IMR-90 (cell line): Measurements from ENCODE around the gene LINC00237. TPM values are rescaled to one million over a fixed set of nuclear protein-coding genes. Genes with fewer than 3 reads are reported as not detected.

Source experiments
- ATAC-seq: fragments of 200-7000 bp; cut with Tn5 transposase; 2 replicates; pipeline ENCODE4 v1.9.1; 2020; ENCODE audit warnings: low read depth, mild to moderate bottlenecking, moderate library complexity
- BruUV-seq: library from RNA; stranded (reverse); fragments of 400-500 nt; replicated peaks from 2 replicates; lab custom pipeline; 2021; lab: Mats Ljungman, UMichigan
- CTCF ChIA-PET: fragments of 300-600 bp; formaldehyde crosslinking; extraction: SDS; loops from one replicate; lab custom pipeline; 2021; ENCODE audit warnings: antibody characterized with exemption; lab: Yijun Ruan, JAX
- POLR2A ChIA-PET: fragments of 300-600 bp; sonication (Branson Sonifier 250); formaldehyde crosslinking; loops from one replicate; lab custom pipeline; 2022; ENCODE audit warnings: antibody characterized with exemption; ENCODE audit not compliant: unreplicated experiment; lab: Charles Lee
- DNase-seq: peaks from one replicate; pipeline ENCODE4 v3.0.0; 2013
- H2AFZ ChIP-seq: replicated peaks from 2 replicates; pipeline ENCODE3; 2013; ENCODE audit warnings: low read length, mild to moderate bottlenecking; ENCODE audit not compliant: poor library complexity
- H2AK5ac ChIP-seq: 2 replicates; pipeline ENCODE4 v1.6.1; 2013; ENCODE audit warnings: low read depth, low read length, inconsistent platforms
- H2AK9ac ChIP-seq: replicated peaks from 2 replicates; pipeline ENCODE3; 2013; ENCODE audit warnings: mild to moderate bottlenecking, low read depth, low read length, moderate library complexity; ENCODE audit not compliant: poor library complexity
- H2BK120ac ChIP-seq: 2 replicates; pipeline ENCODE4 v1.6.1; 2013; ENCODE audit warnings: low read depth, low read length, inconsistent platforms
- H2BK15ac ChIP-seq: 3 replicates; pipeline ENCODE4 v1.6.1; 2013; ENCODE audit warnings: low read depth, low read length, inconsistent platforms
- H2BK20ac ChIP-seq: 2 replicates; pipeline ENCODE4 v1.6.1; 2013; ENCODE audit warnings: low read depth, mild to moderate bottlenecking, inconsistent platforms, low read length, moderate library complexity
- H2BK5ac ChIP-seq: 2 replicates; pipeline ENCODE4 v1.6.1; 2013; ENCODE audit warnings: mild to moderate bottlenecking, low read depth, low read length, inconsistent platforms; ENCODE audit not compliant: poor library complexity, severe bottlenecking
- H3K14ac ChIP-seq: replicated peaks from 2 replicates; pipeline ENCODE4 v1.6.1; 2013; ENCODE audit warnings: low read depth, low read length, inconsistent platforms
- H3K18ac ChIP-seq: 2 replicates; pipeline ENCODE4 v1.6.1; 2013; ENCODE audit warnings: low read depth, low read length, control low read depth
- H3K23ac ChIP-seq: 2 replicates; pipeline ENCODE4 v1.6.1; 2013; ENCODE audit warnings: low read depth, low read length, inconsistent platforms
- H3K27ac ChIP-seq: 2 replicates; pipeline ENCODE4 v1.5.1; 2013; ENCODE audit warnings: mild to moderate bottlenecking, control low read depth, low read length; ENCODE audit not compliant: insufficient read depth
- H3K27me3 ChIP-seq: 2 replicates; pipeline ENCODE4 v1.6.1; 2013; ENCODE audit warnings: low read length; ENCODE audit not compliant: control insufficient read depth, insufficient read depth
- H3K36me3 ChIP-seq: 2 replicates; pipeline ENCODE4 v1.6.1; 2013; ENCODE audit warnings: low read length, mixed read lengths; ENCODE audit not compliant: control insufficient read depth, insufficient read depth
- H3K4ac ChIP-seq: 2 replicates; pipeline ENCODE4 v1.6.1; 2013; ENCODE audit warnings: low read depth, low read length, inconsistent platforms
- H3K4me1 ChIP-seq: 2 replicates; pipeline ENCODE4 v1.6.1; 2013; ENCODE audit warnings: low read length, mixed read lengths; ENCODE audit not compliant: control insufficient read depth, insufficient read depth
- H3K4me2 ChIP-seq: 2 replicates; pipeline ENCODE4 v1.6.1; 2013; ENCODE audit warnings: low read depth, mild to moderate bottlenecking, control low read depth, low read length, moderate library complexity
- H3K4me3 ChIP-seq: 2 replicates; pipeline ENCODE4 v1.5.1; 2013; ENCODE audit warnings: low read depth, mild to moderate bottlenecking, control low read depth, low read length, moderate library complexity; ENCODE audit not compliant: insufficient read depth
- H3K56ac ChIP-seq: 2 replicates; pipeline ENCODE4 v1.6.1; 2013; ENCODE audit warnings: low read length, inconsistent platforms; ENCODE audit not compliant: insufficient read depth; ENCODE audit errors: extremely low read depth
- H3K79me1 ChIP-seq, 2 experiments: 2 replicates each; pipeline ENCODE4 v1.6.1; 2013; ENCODE audit warnings: low read length in 2 of 2, inconsistent platforms in 1 of 2, low read depth in 1 of 2
- H3K9ac ChIP-seq: 2 replicates; pipeline ENCODE4 v1.6.1; 2013; ENCODE audit warnings: low read depth, low read length, control low read depth
- H3K9me1 ChIP-seq: 2 replicates; pipeline ENCODE4 v1.6.1; 2013; ENCODE audit warnings: low read length, inconsistent platforms; ENCODE audit not compliant: insufficient read depth
- H3K9me3 ChIP-seq: 2 replicates; pipeline ENCODE4 v1.6.1; 2013; ENCODE audit warnings: low read length; ENCODE audit not compliant: control insufficient read depth, insufficient read depth
- H4K20me1 ChIP-seq: 2 replicates; pipeline ENCODE4 v1.6.1; 2013; ENCODE audit warnings: low read length, inconsistent platforms; ENCODE audit not compliant: insufficient read depth
- H4K5ac ChIP-seq: 2 replicates; pipeline ENCODE4 v1.6.1; 2013; ENCODE audit warnings: mild to moderate bottlenecking, low read depth, low read length, control low read depth
- H4K8ac ChIP-seq, 2 experiments: 2 replicates each; pipeline ENCODE4 v1.6.1; 2013; ENCODE audit warnings: low read depth in 2 of 2, low read length in 2 of 2, control low read depth in 1 of 2, inconsistent platforms in 1 of 2
- H4K91ac ChIP-seq: 2 replicates; pipeline ENCODE4 v1.6.1; 2013; ENCODE audit warnings: low read depth, low read length, inconsistent platforms; ENCODE audit not compliant: insufficient read depth
- BHLHE40 ChIP-seq: fragments of 150-350 bp; IDR thresholded peaks from 2 replicates; pipeline ENCODE4 v1.6.1; 2016; ENCODE audit warnings: mild to moderate bottlenecking, low read depth, low read length
- CEBPB ChIP-seq: IDR thresholded peaks from 2 replicates; pipeline ENCODE4 v1.6.1; 2012; ENCODE audit warnings: low read depth, low read length, improper control_type of control experiment
- CHD1 ChIP-seq: IDR thresholded peaks from 2 replicates; pipeline ENCODE4 v1.6.1; 2012; ENCODE audit warnings: low read depth, low read length, improper control_type of control experiment
- ELK1 ChIP-seq: fragments of 150-350 bp; IDR thresholded peaks from 2 replicates; pipeline ENCODE4 v1.6.1; 2016; ENCODE audit warnings: low read depth, mild to moderate bottlenecking, low read length, moderate library complexity, borderline replicate concordance
- FOS ChIP-seq: fragments of 150-350 bp; IDR thresholded peaks from 2 replicates; pipeline ENCODE4 v1.6.1; 2016; ENCODE audit warnings: low read depth, low read length
- MAFK ChIP-seq: IDR thresholded peaks from 2 replicates; pipeline ENCODE4 v1.6.1; 2012; ENCODE audit warnings: low read depth, low read length, improper control_type of control experiment
- MAZ ChIP-seq: IDR thresholded peaks from 2 replicates; pipeline ENCODE4 v1.6.1; 2012; ENCODE audit warnings: low read depth, mild to moderate bottlenecking, low read length, improper control_type of control experiment, moderate library complexity, borderline replicate concordance
- MXI1 ChIP-seq: IDR thresholded peaks from 2 replicates; pipeline ENCODE4 v1.6.1; 2012; ENCODE audit warnings: low read depth, mild to moderate bottlenecking, low read length, moderate library complexity, borderline replicate concordance
- NFE2L2 ChIP-seq: fragments of 150-350 bp; IDR thresholded peaks from 2 replicates; pipeline ENCODE4 v1.6.1; 2016; ENCODE audit warnings: low read depth, mild to moderate bottlenecking, low read length
- POLR2A ChIP-seq: IDR thresholded peaks from 2 replicates; pipeline ENCODE4 v1.6.1; 2012; ENCODE audit warnings: mild to moderate bottlenecking, low read depth, low read length
- RAD21 ChIP-seq: IDR thresholded peaks from 2 replicates; pipeline ENCODE4 v1.6.1; 2012; ENCODE audit warnings: low read length, improper control_type of control experiment
- RCOR1 ChIP-seq: IDR thresholded peaks from 2 replicates; pipeline ENCODE4 v1.6.1; 2012; ENCODE audit warnings: mild to moderate bottlenecking, low read length, improper control_type of control experiment; ENCODE audit not compliant: insufficient replicate concordance
- RFX5 ChIP-seq: IDR thresholded peaks from 2 replicates; pipeline ENCODE4 v1.8.0; 2012; ENCODE audit warnings: low read depth, mild to moderate bottlenecking, low read length, moderate library complexity
- SMC3 ChIP-seq: fragments of 150-350 bp; IDR thresholded peaks from 2 replicates; pipeline ENCODE4 v1.6.1; 2016; ENCODE audit warnings: low read depth, mild to moderate bottlenecking, antibody characterized with exemption, low read length, moderate library complexity
- WGBS, 2 experiments: methylation state at CpG; one replicate each; pipeline versions ENCODE4 v1.1.5 to v1.1.7; 2013; ENCODE audit warnings: missing lambda C conversion rate in 2 of 2; ENCODE audit not compliant: insufficient read length in 1 of 2; ENCODE audit errors: extremely low coverage in 2 of 2; 5-methylcytosine and 5-hydroxymethylcytosine counted together
- dilution Hi-C: fragments of 300-500 bp; cut with HindIII; formaldehyde crosslinking; loops from one replicate; pipeline ENCODE4 v1.14.3; 2018; ENCODE audit warnings: low sequenced_read_pairs; ENCODE audit not compliant: unreplicated experiment
- in situ Hi-C: fragments of 300-500 bp; cut with MboI; formaldehyde crosslinking; loops from 3 replicates; pipeline ENCODE4 v1.14.3; 2019; ENCODE audit warnings: low sequenced_read_pairs, inconsistent platforms, mixed read lengths
- intact Hi-C: fragments of 100-400 bp; cut with micrococcal nuclease; formaldehyde crosslinking; loops from 2 replicates; pipeline ENCODE4 v1.10.0; 2022
- polyA plus RNA-seq, 3 experiments: library from polyadenylated mRNA; depleted of rRNA; stranded (reverse); fragments of >200 nt; gene quantifications; 2 replicates each; pipeline ENCODE4 v1.2.3, GENCODE V29; 2012; ENCODE audit warnings: low replicate concordance in 1 of 3
- total RNA-seq: library from RNA; depleted of rRNA; stranded (reverse); fragments of >200 nt; gene quantifications from 2 replicates; pipeline ENCODE4 v1.2.3, GENCODE V29; 2012
- TF ChIP-seq, protein P1 (sequence below): fragments of 150-350 bp; IDR thresholded peaks from 2 replicates; pipeline ENCODE4 v1.6.1; 2017; ENCODE audit warnings: mild to moderate bottlenecking, antibody characterized with exemption, low read length, low read depth
- TF ChIP-seq, protein P2 (sequence below): conservative IDR thresholded peaks from 2 replicates; pipeline ENCODE4 v1.5.1; 2012; ENCODE audit warnings: mild to moderate bottlenecking, low read depth, low read length, improper control_type of control experiment

The LINC00237 gene
- total and polyA plus RNA-seq, 2 of the 4 experiments (the other 2 are of a cell fraction): not detected

DNA sequence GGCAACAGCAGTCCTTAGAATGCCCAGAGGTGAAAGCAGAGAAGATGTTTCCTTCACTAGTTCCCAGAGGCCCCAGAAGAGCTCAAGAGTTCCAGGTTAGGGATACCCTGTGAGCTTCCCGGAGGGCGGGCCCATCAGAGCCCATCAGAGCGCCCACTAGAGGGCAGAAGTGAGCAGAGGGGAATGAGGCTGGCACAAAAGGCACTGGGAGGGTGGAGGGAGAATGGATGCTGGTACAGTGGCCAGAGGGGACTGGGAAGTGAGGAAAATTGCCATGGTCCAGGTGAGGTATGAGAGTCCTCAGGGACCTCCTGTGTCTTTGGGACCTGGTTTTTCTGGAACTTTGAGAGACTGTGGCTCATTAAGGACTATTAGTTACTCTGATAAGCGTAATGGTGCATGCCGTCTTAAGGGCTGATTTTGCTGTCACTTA lies 57.3 kb downstream of the LINC00237 start:
- Histone ChIP-seq H3K4me2 (no peak overlapping the region), H4K20me1 (no peaks in the 10 kb centered on the region), H3K4ac (no peak overlapping the region), H3K9me3 (no peaks in the 10 kb centered on the region), H3K18ac (no peak overlapping the region), H3K27ac (no peak overlapping the region), H2AFZ (no peak overlapping the region), H4K91ac (no peak overlapping the region), H2BK15ac (no peak overlapping the region), H2BK20ac (no peak overlapping the region), H3K56ac (no peak overlapping the region), H4K5ac (no peak overlapping the region), H2BK120ac (no peak overlapping the region), H4K8ac (no peak overlapping the region), H3K9ac (no peak overlapping the region), H3K27me3 (no peaks in the 10 kb centered on the region), H2BK5ac (no peak overlapping the region), H3K14ac (no peak overlapping the region), H3K79me1 (no peaks in the 10 kb centered on the region), H3K9me1 (no peaks in the 10 kb centered on the region), H3K36me3 (no peaks in the 10 kb centered on the region), H3K4me1 (no peaks in the 10 kb centered on the region), H2AK5ac (no peak overlapping the region), H3K4me3 (no peak overlapping the region), H2AK9ac (no peak overlapping the region), H3K23ac (no peak overlapping the region)
- BruUV-seq: no TSS peak
- TF ChIP-seq RCOR1 (no peak), RFX5 (no peak), ELK1 (no peak), MXI1 (no peak), SMC3 (peak; percentile 50), RAD21 (peak; percentile 38), FOS (no peak), CEBPB (no peak), MAFK (no peak), CHD1 (no peak), POLR2A (no peak), MAZ (no peak), NFE2L2 (no peak), BHLHE40 (no peak)
- TF ChIP-seq, protein P1, sequence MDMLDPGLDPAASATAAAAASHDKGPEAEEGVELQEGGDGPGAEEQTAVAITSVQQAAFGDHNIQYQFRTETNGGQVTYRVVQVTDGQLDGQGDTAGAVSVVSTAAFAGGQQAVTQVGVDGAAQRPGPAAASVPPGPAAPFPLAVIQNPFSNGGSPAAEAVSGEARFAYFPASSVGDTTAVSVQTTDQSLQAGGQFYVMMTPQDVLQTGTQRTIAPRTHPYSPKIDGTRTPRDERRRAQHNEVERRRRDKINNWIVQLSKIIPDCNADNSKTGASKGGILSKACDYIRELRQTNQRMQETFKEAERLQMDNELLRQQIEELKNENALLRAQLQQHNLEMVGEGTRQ: no peak
- TF ChIP-seq, protein P2, sequence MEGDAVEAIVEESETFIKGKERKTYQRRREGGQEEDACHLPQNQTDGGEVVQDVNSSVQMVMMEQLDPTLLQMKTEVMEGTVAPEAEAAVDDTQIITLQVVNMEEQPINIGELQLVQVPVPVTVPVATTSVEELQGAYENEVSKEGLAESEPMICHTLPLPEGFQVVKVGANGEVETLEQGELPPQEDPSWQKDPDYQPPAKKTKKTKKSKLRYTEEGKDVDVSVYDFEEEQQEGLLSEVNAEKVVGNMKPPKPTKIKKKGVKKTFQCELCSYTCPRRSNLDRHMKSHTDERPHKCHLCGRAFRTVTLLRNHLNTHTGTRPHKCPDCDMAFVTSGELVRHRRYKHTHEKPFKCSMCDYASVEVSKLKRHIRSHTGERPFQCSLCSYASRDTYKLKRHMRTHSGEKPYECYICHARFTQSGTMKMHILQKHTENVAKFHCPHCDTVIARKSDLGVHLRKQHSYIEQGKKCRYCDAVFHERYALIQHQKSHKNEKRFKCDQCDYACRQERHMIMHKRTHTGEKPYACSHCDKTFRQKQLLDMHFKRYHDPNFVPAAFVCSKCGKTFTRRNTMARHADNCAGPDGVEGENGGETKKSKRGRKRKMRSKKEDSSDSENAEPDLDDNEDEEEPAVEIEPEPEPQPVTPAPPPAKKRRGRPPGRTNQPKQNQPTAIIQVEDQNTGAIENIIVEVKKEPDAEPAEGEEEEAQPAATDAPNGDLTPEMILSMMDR: peak; percentile 51
- in situ Hi-C loops: no loop called here
- ChIA-PET CTCF (interaction anchor here (0.6 to 1.8 kb wide), 6 partner anchors 9 to 456 kb away, joined by 3 to 7 read pairs (median 4); no protein-coding TSS in a partner anchor), POLR2A (no interaction called here)
- intact Hi-C loops: no loop called here
- ATAC-seq: peak; percentile 61; the same call in 1 of the 2 replicates
- dilution Hi-C loops: no loop called here
- WGBS, 2 experiments: 20% methylated on average over 1 of the region's 5 CpGs; no CpG with 5 or more reads in 1 of the 2 experiments
- no peak for DNase-seq
